Measurements from ENCODE around the gene RBM20.

The RBM20 gene

GRCh38 chr10:110815354-110816004 lies 171.3 kb downstream of the RBM20 start:
- no peak for FAIRE-seq

DNA sequence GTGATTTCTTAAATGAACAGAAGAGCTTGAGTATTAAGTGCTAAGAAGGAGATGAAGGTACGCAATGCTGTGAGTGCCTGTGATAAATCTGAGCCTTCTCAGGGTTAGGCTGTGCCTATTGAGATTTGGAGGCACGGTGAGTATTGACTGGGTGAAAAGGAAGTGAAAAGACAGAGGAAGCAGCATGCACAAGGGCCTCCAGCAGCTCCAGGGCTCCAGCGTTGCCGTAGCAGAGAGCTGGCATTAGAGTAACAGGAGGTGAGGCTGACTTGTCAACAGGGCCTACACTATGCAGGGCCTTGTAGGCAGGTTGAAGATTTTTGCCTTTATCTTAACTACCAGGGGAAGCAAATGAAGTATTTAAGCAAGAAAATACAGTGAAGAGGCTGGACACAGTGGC lies 173.5 kb downstream of the RBM20 start:
- no peak for FAIRE-seq

GRCh38 chr10:110818311-110819256 lies 174.4 kb downstream of the RBM20 start:
- no peak for FAIRE-seq

DNA sequence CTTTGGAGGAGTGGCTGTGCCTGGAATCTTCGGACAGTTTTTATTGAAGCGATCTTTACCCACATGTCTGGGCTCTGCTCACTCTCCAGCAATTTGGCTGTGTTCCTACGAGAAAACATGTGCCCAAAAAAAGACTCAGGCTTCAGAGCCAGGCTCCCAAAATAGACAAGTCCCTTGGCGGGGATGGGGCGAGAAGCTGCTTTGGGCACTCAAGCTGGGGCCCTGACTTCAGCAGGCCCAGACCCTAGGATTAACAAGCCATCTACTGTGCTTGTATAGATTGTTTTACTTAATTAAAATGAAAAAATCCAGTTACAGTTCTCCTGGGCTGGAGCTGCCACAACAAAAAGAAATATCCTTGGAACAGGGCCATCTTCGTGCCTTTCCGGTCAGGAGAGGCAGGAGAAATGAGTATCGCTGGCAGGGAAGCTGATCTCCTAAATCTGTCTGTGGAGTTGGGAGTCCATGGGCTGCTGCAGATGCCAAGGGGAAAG lies 176.2 kb downstream of the RBM20 start:
- FAIRE-seq = no peak

GRCh38 chr10:110821508-110821907 lies 177.4 kb downstream of the RBM20 start:
- FAIRE-seq = no peak

DNA sequence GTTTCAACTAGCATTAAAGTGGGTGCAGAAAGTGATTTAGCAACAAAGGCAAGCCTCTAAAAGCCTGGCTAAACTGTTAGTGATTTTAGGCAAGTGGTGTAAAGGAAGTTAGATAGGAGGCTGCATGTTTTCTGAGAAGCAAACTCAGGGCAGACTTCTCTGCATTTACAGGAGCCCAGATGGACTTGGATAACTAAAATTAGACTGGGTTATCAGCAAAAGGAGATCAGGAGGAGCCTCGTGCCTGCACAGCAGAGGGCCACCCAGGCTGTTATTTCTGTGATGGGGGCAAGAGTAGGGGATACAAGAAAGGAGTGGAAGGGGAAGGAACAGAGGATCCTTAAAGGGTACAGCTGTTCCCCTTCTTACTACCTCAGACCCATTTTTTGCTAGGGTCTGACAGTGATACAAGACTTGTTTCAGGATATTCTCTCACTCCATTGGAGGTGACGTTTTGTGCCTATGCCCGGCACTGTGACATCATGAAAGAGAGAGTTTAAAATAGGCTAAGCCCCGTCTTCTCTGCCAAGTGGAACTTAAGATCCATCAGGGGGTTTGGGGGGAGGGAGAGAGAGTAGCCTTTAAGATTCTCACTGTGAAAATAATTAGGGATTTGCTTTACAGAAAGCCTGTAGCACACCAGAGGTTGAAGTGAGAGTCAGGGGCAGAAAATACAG lies 178.0 kb downstream of the RBM20 start:
- no peak for FAIRE-seq

- no peak for FAIRE-seq
These were observed 178.7 kb downstream of the RBM20 start for GRCh38 chr10:110822712-110823311.

- no peak for FAIRE-seq
These were observed 180.0 kb downstream of the RBM20 start for GRCh38 chr10:110824152-110824441.

DNA sequence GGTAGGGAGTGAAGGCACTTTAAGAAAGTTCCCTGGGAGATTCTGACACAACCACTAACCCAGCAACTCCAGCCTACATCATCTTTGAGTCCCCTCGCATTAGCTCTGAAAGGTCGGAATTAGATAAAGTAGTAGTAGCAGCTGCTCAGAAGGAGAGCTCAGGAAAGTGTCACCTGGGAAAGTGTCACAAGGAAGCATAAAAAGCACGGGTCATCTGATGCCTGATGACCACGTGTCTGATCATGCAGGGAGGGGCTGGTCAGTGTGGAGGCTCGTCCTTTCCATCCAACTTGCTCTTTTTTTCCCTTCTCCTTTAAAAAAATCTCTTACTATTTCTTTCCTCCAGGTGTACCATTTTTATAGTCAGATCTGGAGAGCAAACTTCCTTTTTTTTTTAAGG lies 180.5 kb downstream of the RBM20 start:
- no peak for FAIRE-seq

DNA sequence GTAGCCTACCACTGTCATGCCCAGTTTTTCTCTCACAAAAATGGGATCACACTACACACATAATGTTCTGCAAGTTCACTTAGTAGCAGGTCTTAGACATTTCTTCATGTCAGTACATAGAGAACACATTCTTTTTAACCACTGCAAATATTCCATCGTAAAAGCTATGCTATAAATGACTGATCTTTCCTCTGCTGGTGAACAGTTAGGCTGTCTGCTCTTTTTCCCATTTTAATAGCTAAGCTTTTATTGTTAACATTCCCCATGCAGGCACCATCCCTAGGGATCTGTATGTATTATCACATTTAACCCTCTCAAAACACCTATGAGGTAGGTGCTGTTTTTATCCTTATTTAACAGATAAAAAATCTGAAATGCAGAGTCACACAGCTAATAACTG lies 181.4 kb downstream of the RBM20 start:
- FAIRE-seq = no peak

GRCh38 chr10:110827410-110827809 lies 183.3 kb downstream of the RBM20 start:
- FAIRE-seq = no peak

GRCh38 chr10:110827875-110828274 lies 183.7 kb downstream of the RBM20 start:
- FAIRE-seq = no peak

DNA sequence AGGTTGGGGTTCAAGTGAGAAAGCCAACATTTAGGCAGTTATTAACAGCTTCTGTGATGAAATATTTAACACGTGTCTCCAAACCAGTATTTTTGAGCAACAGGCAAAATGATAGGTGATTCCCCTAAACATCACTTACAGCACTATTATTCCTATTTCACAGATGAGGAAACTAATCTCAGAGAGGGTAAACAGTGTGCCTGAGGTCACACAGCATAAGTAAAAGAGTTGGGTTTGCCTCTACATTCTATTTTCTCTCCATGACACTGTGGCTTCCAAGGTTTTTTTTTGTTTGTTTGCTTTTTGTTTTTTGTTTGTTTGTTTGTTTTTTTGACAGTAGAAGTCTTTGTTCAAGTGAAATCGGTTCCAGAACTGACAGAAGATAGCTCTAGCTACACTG lies 184.4 kb downstream of the RBM20 start:
- FAIRE-seq = no peak

DNA sequence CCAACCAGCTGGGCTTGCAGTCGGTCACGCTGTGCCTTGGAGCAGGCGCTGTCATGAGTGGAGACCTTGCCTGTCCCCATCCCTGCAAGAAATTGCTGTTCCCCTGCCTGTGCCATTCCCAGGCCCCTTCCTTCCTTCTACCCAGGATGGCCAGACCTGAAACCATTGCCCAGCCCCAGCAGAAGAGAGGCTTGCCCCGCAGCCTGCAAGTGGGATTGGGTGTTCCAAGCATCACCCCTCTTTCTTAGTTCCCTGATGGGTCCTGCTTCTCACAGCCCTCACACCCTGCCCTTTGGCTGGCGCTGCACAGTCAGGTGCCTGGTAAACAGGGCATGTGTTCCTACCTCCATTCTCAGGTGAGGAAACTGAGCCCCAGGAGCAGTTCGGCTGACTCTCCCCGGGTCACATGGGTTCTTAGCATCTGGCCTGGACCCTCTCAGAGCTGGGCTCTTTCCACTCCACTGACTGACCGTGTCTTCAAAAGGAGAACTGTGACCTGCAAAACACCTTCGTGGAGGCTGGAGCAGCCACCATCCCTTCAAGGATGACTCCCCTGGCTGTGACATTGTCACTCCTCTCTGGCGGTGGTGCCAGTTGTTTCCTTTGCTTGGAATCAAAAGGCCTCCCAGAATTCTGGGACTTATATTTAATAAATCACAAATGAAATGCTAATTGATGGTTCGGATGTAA lies 185.7 kb downstream of the RBM20 start:
- FAIRE-seq = no peak

- FAIRE-seq = no peak
These were observed 189.3 kb downstream of the RBM20 start for GRCh38 chr10:110833234-110833940.

DNA sequence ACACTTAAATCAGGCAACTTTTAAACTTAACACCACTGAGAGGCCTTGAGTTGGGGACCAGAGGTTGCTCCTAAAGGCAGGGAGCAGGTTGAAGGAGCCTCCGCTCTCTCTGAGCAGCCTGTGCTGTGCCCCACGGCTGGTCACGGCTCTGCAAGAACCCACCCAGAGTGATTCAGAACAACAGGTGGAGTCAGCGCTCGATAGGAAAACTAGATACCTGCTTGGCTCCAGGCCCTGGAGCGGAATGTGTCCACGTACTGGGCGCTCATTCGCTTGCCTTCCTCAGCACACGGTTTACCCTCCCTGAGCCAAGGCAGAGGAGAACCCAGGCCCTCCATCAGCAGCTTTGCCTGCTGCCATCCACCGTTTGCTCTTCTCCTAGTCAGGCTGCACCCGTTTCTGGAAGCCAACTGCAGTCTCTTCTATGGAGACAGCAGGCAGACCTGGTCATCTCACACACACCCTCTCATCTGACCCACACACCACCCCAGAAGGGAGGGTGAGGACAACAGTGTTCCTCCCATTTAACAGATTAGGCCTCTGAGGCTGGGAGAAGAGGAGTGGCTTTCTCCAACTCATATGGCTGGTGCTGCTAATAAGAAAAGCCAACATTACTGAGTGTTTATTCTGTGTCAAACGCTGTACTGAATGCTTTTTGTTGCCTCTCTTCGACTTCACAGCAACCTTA lies 189.9 kb downstream of the RBM20 start:
- FAIRE-seq = no peak

- no peak for FAIRE-seq
These were observed 190.6 kb downstream of the RBM20 start for GRCh38 chr10:110834629-110835301.

DNA sequence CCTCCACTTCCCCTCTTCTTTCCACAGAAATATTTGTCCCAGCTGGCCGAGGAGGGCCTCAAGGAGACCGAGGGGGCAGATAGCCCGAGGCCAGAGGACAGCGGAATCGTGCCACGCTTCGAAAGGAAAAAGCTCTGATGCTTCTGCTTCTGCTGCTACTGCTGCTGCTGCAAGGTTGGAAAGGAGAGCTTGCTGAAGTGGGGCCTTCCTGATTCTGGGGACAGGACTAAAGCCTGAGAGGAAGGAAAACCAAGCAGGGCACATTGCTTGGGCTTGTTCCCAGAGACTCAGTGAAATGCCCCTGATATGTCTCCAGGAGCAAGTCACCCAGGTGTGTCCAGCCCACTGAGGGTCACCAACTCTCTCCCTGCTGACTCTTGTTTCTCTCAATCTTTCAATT lies 191.7 kb downstream of the RBM20 start:
- FAIRE-seq = no peak

- FAIRE-seq = no peak
These were observed 192.6 kb downstream of the RBM20 start for GRCh38 chr10:110836706-110837105.

DNA sequence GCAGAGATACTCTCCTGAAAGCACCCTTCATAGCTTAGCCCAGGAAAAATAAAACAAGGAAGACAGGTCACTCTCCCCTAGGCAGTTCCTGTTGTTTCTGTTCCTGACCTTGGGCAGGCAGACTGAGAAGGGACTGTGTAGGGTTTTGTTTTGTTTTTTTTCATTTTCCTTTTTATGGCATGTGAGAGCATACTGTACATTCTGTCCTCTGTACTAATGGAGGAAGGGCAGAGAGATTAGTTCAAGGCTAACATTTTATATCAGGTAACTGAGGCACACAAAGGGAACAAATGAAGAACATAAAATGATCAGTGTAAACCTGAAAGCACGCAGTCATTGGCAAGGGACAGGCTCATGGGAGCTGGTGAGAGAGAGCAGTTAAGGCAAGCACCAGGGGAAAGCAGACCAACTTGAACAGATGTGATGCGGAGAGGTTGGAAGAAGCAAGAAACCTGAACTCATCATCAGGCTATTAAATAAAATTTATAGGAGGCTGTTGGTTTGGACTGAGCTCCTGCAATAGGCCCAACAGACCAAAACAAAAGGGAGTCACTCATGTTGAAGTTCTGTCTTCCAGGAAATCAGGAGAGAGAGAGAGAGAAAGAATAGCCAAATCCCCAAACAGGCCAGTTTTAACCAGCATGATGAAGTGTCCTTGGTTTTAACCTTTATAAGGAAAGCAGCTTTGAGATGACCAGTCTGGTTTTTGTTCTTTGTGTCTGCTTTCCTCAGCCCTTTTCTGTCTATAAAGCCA lies 193.5 kb downstream of the RBM20 start:
- FAIRE-seq = no peak

All from TTC549 (cell line).